Peyer's patch (tissue), 4 donors: Measurements from ENCODE around the gene MORC4. TPM values are rescaled to one million over a fixed set of nuclear protein-coding genes. Genes with fewer than 3 reads are reported as not detected.

Experiments
- DNase-seq, 3 donors: peaks; one replicate each; pipeline ENCODE4 v3.0.0-alpha.2; 2017 to 2019
- H3K27ac ChIP-seq, 4 donors: fragments of 200-600 bp; sonication (generic); one replicate each; pipeline ENCODE4 v1.5.1; 2016 to 2019
- H3K27me3 ChIP-seq, 2 donors: fragments of 200-600 bp; sonication (generic); one replicate each; pipeline ENCODE4 v1.5.1; 2019
- H3K36me3 ChIP-seq, 3 donors: fragments of 200-600 bp; sonication (generic); one replicate each; pipeline ENCODE4 v1.5.1; 2016 to 2019
- H3K4me1 ChIP-seq, 4 donors: fragments of 200-600 bp; sonication (generic); one replicate each; pipeline ENCODE4 v1.5.1; 2016 to 2019
- H3K4me3 ChIP-seq, 4 donors: fragments of 200-600 bp; sonication (generic); 1 replicate in 3 of 4; 2 replicates in 1 of 4; pipeline ENCODE4 v1.5.1; 2016 to 2019; ENCODE audit warnings: mild to moderate bottlenecking in 1 of 4
- H3K9me3 ChIP-seq, 4 donors: fragments of 200-600 bp; sonication (generic); one replicate each; pipeline ENCODE4 v1.5.1; 2016 to 2019; ENCODE audit warnings: mild to moderate bottlenecking in 1 of 4
- CTCF ChIP-seq, 6 experiments: fragments of 450-650 bp in 4 of 6; fragments of 200-600 bp in 2 of 6; sonication (generic) in 1 of 6; IDR thresholded peaks; one replicate each; pipeline ENCODE4 v1.5.1; 2017 to 2019; ENCODE audit warnings: antibody characterized with exemption in 6 of 6, mild to moderate bottlenecking in 3 of 6, moderate library complexity in 1 of 6
- POLR2A ChIP-seq, 2 donors: fragments of 450-650 bp; IDR thresholded peaks; one replicate each; pipeline ENCODE4 v1.5.1; 2017; ENCODE audit warnings: antibody characterized with exemption in 2 of 2, mild to moderate bottlenecking in 2 of 2, moderate library complexity in 2 of 2
- total RNA-seq, 4 donors: library from RNA; depleted of rRNA; stranded (reverse); fragments of >200 nt; gene quantifications; one replicate each; pipeline ENCODE4 v1.1.0, GENCODE V29; 2016

MORC4 gene
- total RNA-seq, 4 donors from 2014 or later: 5.9 to 47.9 (median 10.4) TPM

- Histone ChIP-seq H3K9me3 (no peaks in the 10 kb centered on the region), H3K36me3 (no peaks in the 10 kb centered on the region), H3K4me1 (peaks cover 0 to 7% (median 0%) of the 10 kb centered on the region in 4 donors), H3K4me3 (no peak overlapping the region), H3K27me3 (no peaks in the 10 kb centered on the region), H3K27ac (peak overlapping the region in 2 of 4 donors; percentile 68 to 76)
- no peak for TF ChIP-seq POLR2A (IDR thresholded peaks at IDR 0.05)
- TF ChIP-seq CTCF (IDR thresholded peaks at IDR 0.05): no peak
- peak in 2 of 3 donors; percentile 46 to 64 for DNase-seq
These were observed 67.5 kb downstream of the MORC4 start for GRCh38 chrX:106932492-106932923.

DNA sequence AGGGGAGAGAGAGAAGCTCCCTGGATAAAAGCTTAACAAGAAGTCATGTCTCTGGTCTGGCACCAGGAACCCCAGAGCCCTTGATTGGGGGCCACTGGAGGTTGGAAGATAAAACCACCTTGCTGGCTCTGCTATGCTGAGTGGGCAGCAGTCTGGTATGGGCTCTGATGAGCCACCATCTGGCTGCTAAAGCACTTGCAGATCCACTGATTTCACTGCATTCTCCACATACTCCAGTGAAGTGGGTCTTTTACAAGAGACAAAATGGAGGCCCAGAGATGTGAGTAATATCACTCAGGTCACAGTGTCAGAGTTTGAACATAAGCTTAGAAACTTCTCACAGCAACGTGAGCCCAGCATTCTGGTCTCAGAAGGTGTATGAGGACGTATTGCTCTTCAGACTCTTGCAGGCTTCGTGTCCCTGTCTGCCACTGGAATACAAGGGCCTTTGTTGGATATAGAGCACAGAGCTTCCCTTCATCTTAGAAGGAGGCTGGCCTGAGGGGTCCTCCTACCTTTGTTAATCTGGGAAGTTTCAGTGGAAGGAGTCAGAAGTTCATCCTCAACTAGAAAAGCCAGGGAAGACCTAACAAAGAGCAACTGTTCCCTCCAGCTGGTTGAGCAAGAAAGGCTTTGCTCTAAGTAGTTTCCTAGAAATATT is 68.1 kb downstream of the MORC4 start:
- Histone ChIP-seq H3K4me1 (peaks cover 0 to 7% (median 0%) of the 10 kb centered on the region in 4 donors), H3K27ac (peak overlapping the region in 3 of 4 donors; percentile 43 to 76 (median 68)), H3K4me3 (peak overlapping the region in 1 of 4 donors; percentile 8), H3K27me3 (no peaks in the 10 kb centered on the region), H3K36me3 (no peaks in the 10 kb centered on the region), H3K9me3 (no peaks in the 10 kb centered on the region)
- TF ChIP-seq CTCF (IDR thresholded peaks at IDR 0.05) (no peak), POLR2A (IDR thresholded peaks at IDR 0.05) (no peak)
- DNase-seq: no peak

DNA sequence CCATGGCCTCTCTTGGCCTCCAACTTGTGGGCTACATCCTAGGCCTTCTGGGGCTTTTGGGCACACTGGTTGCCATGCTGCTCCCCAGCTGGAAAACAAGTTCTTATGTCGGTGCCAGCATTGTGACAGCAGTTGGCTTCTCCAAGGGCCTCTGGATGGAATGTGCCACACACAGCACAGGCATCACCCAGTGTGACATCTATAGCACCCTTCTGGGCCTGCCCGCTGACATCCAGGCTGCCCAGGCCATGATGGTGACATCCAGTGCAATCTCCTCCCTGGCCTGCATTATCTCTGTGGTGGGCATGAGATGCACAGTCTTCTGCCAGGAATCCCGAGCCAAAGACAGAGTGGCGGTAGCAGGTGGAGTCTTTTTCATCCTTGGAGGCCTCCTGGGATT is 71.8 kb downstream of the MORC4 start:
- Histone ChIP-seq H3K27ac (no peak overlapping the region), H3K4me3 (peak overlapping the region in 2 of 4 donors; percentile 30), H3K9me3 (no peaks in the 10 kb centered on the region), H3K36me3 (no peaks in the 10 kb centered on the region), H3K27me3 (no peaks in the 10 kb centered on the region), H3K4me1 (peaks cover 0 to 5% (median 0%) of the 10 kb centered on the region in 4 donors)
- TF ChIP-seq POLR2A (IDR thresholded peaks at IDR 0.05) (no peak), CTCF (IDR thresholded peaks at IDR 0.05) (no peak)
- peak in 1 of 3 donors; percentile 44 for DNase-seq

GRCh38 chrX:106927700-106928099 is 72.3 kb downstream of the MORC4 start:
- Histone ChIP-seq H3K36me3 (no peaks in the 10 kb centered on the region), H3K4me1 (no peaks in the 10 kb centered on the region), H3K27ac (no peak overlapping the region), H3K4me3 (peak overlapping the region in 2 of 4 donors; percentile 30), H3K9me3 (no peaks in the 10 kb centered on the region), H3K27me3 (no peaks in the 10 kb centered on the region)
- DNase-seq: no peak
- no peak for TF ChIP-seq POLR2A (IDR thresholded peaks at IDR 0.05)
- TF ChIP-seq CTCF (IDR thresholded peaks at IDR 0.05): no peak

GRCh38 chrX:106927023-106927422 is 73.0 kb downstream of the MORC4 start:
- H3K9me3 ChIP-seq: no peaks in the 10 kb centered on the region
- no peaks in the 10 kb centered on the region for H3K36me3 ChIP-seq
- no peaks in the 10 kb centered on the region for H3K27me3 ChIP-seq
- H3K4me1 ChIP-seq: no peaks in the 10 kb centered on the region
- H3K4me3 ChIP-seq: no peak overlapping the region
- H3K27ac ChIP-seq: no peak overlapping the region
- TF ChIP-seq POLR2A (IDR thresholded peaks at IDR 0.05): no peak
- no peak for TF ChIP-seq CTCF (IDR thresholded peaks at IDR 0.05)
- no peak for DNase-seq
